H9 (cell line): ENCODE results near the gene UNC79. TPM values are rescaled to one million over a fixed set of nuclear protein-coding genes. Genes with fewer than 3 reads are reported as not detected.

Experiments used
- DNase-seq: peaks from one replicate; pipeline ENCODE4 v3.0.0-alpha.2; 2017
- H2AFZ ChIP-seq: one replicate; pipeline ENCODE4 v1.6.1; 2013; ENCODE audit warnings: mild to moderate bottlenecking, low read length, control low read depth, moderate library complexity
- H2AK5ac ChIP-seq: 2 replicates; pipeline ENCODE4 v1.6.1; 2013; ENCODE audit warnings: low read length, control low read depth, mixed read lengths; ENCODE audit not compliant: insufficient read length
- H2BK120ac ChIP-seq: one replicate; pipeline ENCODE4 v1.6.1; 2013; ENCODE audit warnings: low read depth, mild to moderate bottlenecking, low read length, control low read depth, inconsistent platforms; ENCODE audit not compliant: poor library complexity, severe bottlenecking
- H2BK12ac ChIP-seq: 2 replicates; pipeline ENCODE4 v1.6.1; 2013; ENCODE audit warnings: low read length, control low read depth, mixed read lengths, low read depth; ENCODE audit not compliant: insufficient read length
- H2BK15ac ChIP-seq: 2 replicates; pipeline ENCODE4 v1.6.1; 2013; ENCODE audit warnings: low read depth, low read length, control low read depth
- H2BK20ac ChIP-seq: one replicate; pipeline ENCODE4 v1.6.1; 2013; ENCODE audit warnings: low read depth, mild to moderate bottlenecking, low read length, control low read depth, inconsistent platforms; ENCODE audit not compliant: poor library complexity, severe bottlenecking
- H2BK5ac ChIP-seq: 2 replicates; pipeline ENCODE4 v1.6.1; 2013; ENCODE audit warnings: low read length, control low read depth, mixed read lengths; ENCODE audit not compliant: insufficient read length
- H3K14ac ChIP-seq: 2 replicates; pipeline ENCODE4 v1.6.1; 2013; ENCODE audit warnings: low read length, control low read depth; ENCODE audit not compliant: insufficient read depth
- H3K18ac ChIP-seq: 2 replicates; pipeline ENCODE4 v1.6.1; 2013; ENCODE audit warnings: low read depth, mild to moderate bottlenecking, mixed read lengths, low read length, control low read depth; ENCODE audit not compliant: insufficient read length
- H3K23ac ChIP-seq: 2 replicates; pipeline ENCODE4 v1.6.1; 2013; ENCODE audit warnings: low read length, control low read depth, mixed read lengths, low read depth; ENCODE audit not compliant: insufficient read length
- H3K23me2 ChIP-seq: 2 replicates; pipeline ENCODE4 v1.6.1; 2013; ENCODE audit warnings: low read depth, mild to moderate bottlenecking, mixed read lengths, low read length, control low read depth; ENCODE audit not compliant: insufficient read length, poor library complexity, severe bottlenecking
- H3K27ac ChIP-seq: 2 replicates; pipeline ENCODE4 v1.5.1; 2013; ENCODE audit warnings: low read length, control low read depth, mixed read lengths, low read depth; ENCODE audit not compliant: insufficient read length
- H3K27me3 ChIP-seq: 2 replicates; pipeline ENCODE4 v1.6.1; 2013; ENCODE audit warnings: low read length, control low read depth, inconsistent platforms; ENCODE audit not compliant: insufficient read depth
- H3K4ac ChIP-seq: 2 replicates; pipeline ENCODE4 v1.6.1; 2013; ENCODE audit warnings: low read depth, mild to moderate bottlenecking, control low read depth, inconsistent platforms, low read length, moderate library complexity
- H3K4me1 ChIP-seq: 2 replicates; pipeline ENCODE4 v1.6.1; 2013; ENCODE audit warnings: low read length, control low read depth, inconsistent platforms; ENCODE audit not compliant: insufficient read depth
- H3K4me2 ChIP-seq: 2 replicates; pipeline ENCODE4 v1.6.1; 2013; ENCODE audit warnings: low read length, control low read depth, mixed read lengths; ENCODE audit not compliant: insufficient read length, insufficient read depth
- H3K56ac ChIP-seq: 2 replicates; pipeline ENCODE4 v1.6.1; 2013; ENCODE audit warnings: low read depth, mild to moderate bottlenecking, mixed read lengths, low read length, control low read depth; ENCODE audit not compliant: insufficient read length
- H3K79me1 ChIP-seq: 2 replicates; pipeline ENCODE4 v1.6.1; 2013; ENCODE audit warnings: low read depth, mild to moderate bottlenecking, moderate library complexity, low read length, control low read depth, inconsistent platforms; ENCODE audit not compliant: insufficient read depth, poor library complexity, severe bottlenecking
- H3K79me2 ChIP-seq: 2 replicates; pipeline ENCODE4 v1.6.1; 2013; ENCODE audit warnings: low read length, control low read depth, inconsistent platforms; ENCODE audit not compliant: insufficient read depth
- H3K9ac ChIP-seq: 2 replicates; pipeline ENCODE4 v1.6.1; 2013; ENCODE audit warnings: low read length, control low read depth, mixed read lengths; ENCODE audit not compliant: insufficient read length; ENCODE audit errors: extremely low read depth
- H3K9me3 ChIP-seq: one replicate; pipeline ENCODE4 v1.6.1; 2013; ENCODE audit warnings: low read depth, low read length, inconsistent platforms; ENCODE audit not compliant: control insufficient read depth
- H3T11ph ChIP-seq: one replicate; pipeline ENCODE4 v1.6.1; 2013; ENCODE audit warnings: mild to moderate bottlenecking, low read length, control low read depth, inconsistent platforms
- H4K20me1 ChIP-seq: one replicate; pipeline ENCODE4 v1.6.1; 2013; ENCODE audit not compliant: control insufficient read depth, insufficient read length, insufficient read depth
- H4K5ac ChIP-seq: 2 replicates; pipeline ENCODE4 v1.6.1; 2013; ENCODE audit warnings: low read depth, mild to moderate bottlenecking, mixed read lengths, low read length, control low read depth; ENCODE audit not compliant: insufficient read length
- H4K8ac ChIP-seq: replicated peaks from 2 replicates; pipeline ENCODE4 v1.6.1; 2013; ENCODE audit warnings: low read length, control low read depth, mixed read lengths, low read depth; ENCODE audit not compliant: insufficient read length
- H4K91ac ChIP-seq: 2 replicates; pipeline ENCODE4 v1.6.1; 2013; ENCODE audit warnings: low read depth, mild to moderate bottlenecking, moderate library complexity, mixed read lengths, low read length, control low read depth; ENCODE audit not compliant: insufficient read length
- H3K27ac Mint-ChIP-seq, 3 experiments: 2 replicates in 2 of 3; 3 replicates in 1 of 3; pipeline ENCODE4 v1.8.0; 2020 to 2021; ENCODE audit warnings: mixed read lengths in 3 of 3, mild to moderate bottlenecking in 1 of 3, moderate library complexity in 1 of 3
- H3K27me3 Mint-ChIP-seq: 2 replicates; pipeline ENCODE4 v1.8.0; 2021; ENCODE audit warnings: low read depth, mild to moderate bottlenecking, moderate library complexity, mixed read lengths
- H3K36me3 Mint-ChIP-seq, 3 experiments: 2 replicates in 2 of 3; 3 replicates in 1 of 3; pipeline ENCODE4 v1.8.0; 2020 to 2021; ENCODE audit warnings: low read depth in 3 of 3, mixed read lengths in 3 of 3; ENCODE audit not compliant: insufficient read depth in 1 of 3
- H3K4me1 Mint-ChIP-seq, 2 experiments: 2 replicates each; pipeline ENCODE4 v1.8.0; 2020; ENCODE audit warnings: mixed read lengths in 2 of 2
- H3K4me3 Mint-ChIP-seq, 2 experiments: 2 replicates in 1 of 2; 3 replicates in 1 of 2; pipeline ENCODE4 v1.8.0; 2020 to 2021; ENCODE audit warnings: mild to moderate bottlenecking in 2 of 2, mixed read lengths in 2 of 2, moderate library complexity in 1 of 2
- H3K9me3 Mint-ChIP-seq, 2 experiments: 2 replicates in 1 of 2; 3 replicates in 1 of 2; pipeline ENCODE4 v1.8.0; 2020; ENCODE audit warnings: mild to moderate bottlenecking in 2 of 2, mixed read lengths in 2 of 2, moderate library complexity in 1 of 2
- CTCF ChIP-seq: fragments of 200-600 bp; sonication (generic); conservative IDR thresholded peaks from 3 replicates; pipeline ENCODE4 v1.8.0; 2021; ENCODE audit warnings: antibody characterized with exemption, mild to moderate bottlenecking
- WGBS: extraction: QIAGEN DNeasy Blood & Tissue Kit; methylation state at CpG from one replicate; pipeline ENCODE4 v1.1.7; 2013; ENCODE audit warnings: missing lambda C conversion rate, low lambda C conversion rate, mixed read lengths; ENCODE audit not compliant: insufficient read length; ENCODE audit errors: extremely low coverage; 5-methylcytosine and 5-hydroxymethylcytosine counted together
- total RNA-seq: library from RNA; stranded (reverse); gene quantifications from 2 replicates; pipeline ENCODE4 v1.2.1, GENCODE V29; 2021

UNC79 gene
- total RNA-seq, 1 experiment from 2014 or later, result 3.0 TPM

DNA sequence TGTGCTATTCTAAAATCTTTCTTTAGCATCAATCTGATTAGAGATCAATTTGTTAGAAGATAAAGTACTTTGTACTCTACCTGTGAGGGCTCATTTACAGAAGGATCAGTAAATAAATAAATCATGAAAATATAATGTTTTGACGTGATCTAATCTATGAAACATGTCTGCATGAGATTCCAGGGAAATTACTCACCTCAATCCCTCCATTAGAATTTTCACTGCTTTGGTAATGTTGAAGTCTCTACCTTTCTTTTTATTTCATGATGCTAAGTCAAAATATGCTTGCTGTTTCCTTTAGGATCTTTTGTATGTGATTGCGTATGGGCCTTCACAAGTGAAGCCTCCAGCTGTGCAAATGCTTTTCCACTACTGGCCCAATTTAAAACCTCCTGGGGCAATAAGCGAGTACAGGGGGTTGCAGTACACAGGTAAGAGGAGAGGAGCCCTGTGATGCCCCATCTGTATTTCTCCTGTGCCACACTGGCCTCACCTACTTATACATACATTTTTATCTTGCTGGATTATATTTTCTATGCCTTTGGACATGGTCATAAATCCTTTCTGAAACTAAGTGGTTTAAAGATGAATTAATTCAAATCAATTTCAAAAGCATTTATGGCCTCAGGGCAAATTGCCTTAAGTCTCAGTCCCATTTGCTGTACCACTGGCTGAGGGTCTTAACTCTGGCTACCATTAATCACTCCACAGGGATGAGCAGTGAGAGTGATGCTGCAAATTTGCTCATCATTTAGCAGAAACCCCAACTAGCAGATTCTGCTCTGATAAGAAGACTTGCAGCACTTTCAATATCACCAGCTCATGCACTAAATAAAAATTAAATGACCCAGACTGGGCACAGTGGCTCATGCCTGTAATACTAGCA is 66.4 kb downstream of the UNC79 start:
- H3K4me3 Mint-ChIP-seq, result no peak overlapping the region
- H3K18ac ChIP-seq, result no peak overlapping the region
- H3K4me1 Mint-ChIP-seq, result 0 out of 4 replicates have a peak, but pooled peaks cover 0 to 4% of the 10 kb centered on the region in 2 experiments
- TF ChIP-seq CTCF, result no peak
- H3K79me2 ChIP-seq, result no peaks in the 10 kb centered on the region
- no peaks in the 10 kb centered on the region for H4K20me1 ChIP-seq
- H4K8ac ChIP-seq, result no peak overlapping the region
- H3K14ac ChIP-seq, result no peak overlapping the region
- H2BK12ac ChIP-seq, result no peak overlapping the region
- H2BK5ac ChIP-seq, result no peak overlapping the region
- H3K23ac ChIP-seq, result no peak overlapping the region
- H3T11ph ChIP-seq, result no peak overlapping the region
- H3K9me3 ChIP-seq, result no peaks in the 10 kb centered on the region
- no peak overlapping the region for H2AFZ ChIP-seq
- no peaks in the 10 kb centered on the region for H3K79me1 ChIP-seq
- H3K4ac ChIP-seq, result no peak overlapping the region
- no peak overlapping the region for H3K56ac ChIP-seq
- no peak overlapping the region for H2BK20ac ChIP-seq
- no peaks in the 10 kb centered on the region for H3K27me3 Mint-ChIP-seq
- H3K27ac ChIP-seq, result no peak overlapping the region
- no peaks in the 10 kb centered on the region for H3K27me3 ChIP-seq
- no peak overlapping the region for H2AK5ac ChIP-seq
- no peaks in the 10 kb centered on the region for H3K23me2 ChIP-seq
- no peak overlapping the region for H4K5ac ChIP-seq
- no peaks in the 10 kb centered on the region for H3K4me1 ChIP-seq
- no peaks in the 10 kb centered on the region for H3K9me3 Mint-ChIP-seq
- no peak overlapping the region for H2BK120ac ChIP-seq
- H3K36me3 Mint-ChIP-seq, result no peaks in the 10 kb centered on the region; a peak in 1 of 7 replicates
- no peak overlapping the region for H2BK15ac ChIP-seq
- H4K91ac ChIP-seq, result no peak overlapping the region
- H3K9ac ChIP-seq, result no peak overlapping the region
- no peak overlapping the region for H3K27ac Mint-ChIP-seq
- DNase-seq, result no peak
- H3K4me2 ChIP-seq, result no peak overlapping the region
- WGBS, result no CpG with 5 or more reads among the region's 3 CpGs
